Neural progenitor cell (in vitro differentiated cells): ENCODE measurements around the gene FAM240B. TPM values are rescaled to one million over a fixed set of nuclear protein-coding genes. Genes with fewer than 3 reads are reported as not detected.

ENCODE experiments used
- DNase-seq: peaks from one replicate; pipeline ENCODE4 v3.0.0-alpha.2; 2016; ENCODE audit warnings: low spot score
- H2AFZ ChIP-seq: fragments of 200-600 bp; sonication (generic); replicated peaks from 2 replicates; pipeline ENCODE4 v1.6.1; 2016; ENCODE audit warnings: antibody characterized with exemption
- H3F3A ChIP-seq: fragments of 200-600 bp; sonication (generic); 2 replicates; pipeline ENCODE4 v1.6.1; 2016; ENCODE audit warnings: antibody characterized with exemption, low read depth
- H3K27ac ChIP-seq: fragments of 200-600 bp; sonication (generic); 2 replicates; pipeline ENCODE4 v1.5.1; 2016; ENCODE audit warnings: mild to moderate bottlenecking
- H3K27me3 ChIP-seq: fragments of 200-600 bp; sonication (generic); 2 replicates; pipeline ENCODE4 v1.6.1; 2016; ENCODE audit warnings: mild to moderate bottlenecking, moderate library complexity
- H3K36me3 ChIP-seq: fragments of 200-600 bp; sonication (generic); 2 replicates; pipeline ENCODE4 v1.5.1; 2016
- H3K4me1 ChIP-seq: fragments of 200-600 bp; sonication (generic); 2 replicates; pipeline ENCODE4 v1.6.1; 2016; ENCODE audit warnings: mixed run types
- H3K4me2 ChIP-seq: fragments of 200-600 bp; sonication (generic); 2 replicates; pipeline ENCODE4 v1.6.1; 2016
- H3K4me3 ChIP-seq: fragments of 200-600 bp; sonication (generic); 2 replicates; pipeline ENCODE4 v1.5.1; 2016
- H3K79me2 ChIP-seq: fragments of 200-600 bp; sonication (generic); 2 replicates; pipeline ENCODE4 v1.6.1; 2016; ENCODE audit warnings: low read depth
- H3K9ac ChIP-seq: fragments of 200-600 bp; sonication (generic); 2 replicates; pipeline ENCODE4 v1.6.1; 2016
- H3K9me3 ChIP-seq: fragments of 200-600 bp; sonication (generic); 2 replicates; pipeline ENCODE4 v1.5.1; 2016; ENCODE audit warnings: low read depth
- H4K20me1 ChIP-seq: fragments of 200-600 bp; sonication (generic); 2 replicates; pipeline ENCODE4 v1.6.1; 2016; ENCODE audit warnings: low read depth
- H3K27ac Mint-ChIP-seq: 3 replicates; pipeline ENCODE4 v1.8.0; 2021; ENCODE audit warnings: mixed read lengths
- H3K27me3 Mint-ChIP-seq: 2 replicates; pipeline ENCODE4 v1.8.0; 2022; ENCODE audit warnings: low read depth, mild to moderate bottlenecking, inconsistent platforms, moderate library complexity, mixed read lengths; ENCODE audit not compliant: insufficient read depth
- H3K36me3 Mint-ChIP-seq: 3 replicates; pipeline ENCODE4 v1.8.0; 2021; ENCODE audit warnings: mixed read lengths
- H3K4me1 Mint-ChIP-seq: 3 replicates; pipeline ENCODE4 v1.8.0; 2021; ENCODE audit warnings: mixed read lengths
- H3K4me3 Mint-ChIP-seq: 3 replicates; pipeline ENCODE4 v1.8.0; 2021; ENCODE audit warnings: mild to moderate bottlenecking, moderate library complexity, mixed read lengths
- H3K9me3 Mint-ChIP-seq: 3 replicates; pipeline ENCODE4 v1.8.0; 2020; ENCODE audit warnings: mixed read lengths
- EZH2 ChIP-seq: fragments of 200-600 bp; sonication (generic); IDR thresholded peaks from 2 replicates; pipeline ENCODE4 v1.6.1; 2017; ENCODE audit warnings: antibody characterized with exemption, mild to moderate bottlenecking, moderate library complexity
- EZH2phosphoT487 ChIP-seq: fragments of 200-600 bp; sonication (generic); IDR thresholded peaks from 2 replicates; pipeline ENCODE4 v1.6.1; 2017; ENCODE audit warnings: antibody characterized with exemption
- total RNA-seq: library from RNA; depleted of rRNA; stranded (reverse); fragments of >200 nt; gene quantifications from 2 replicates; pipeline ENCODE4 v1.2.3, GENCODE V29; 2015; ENCODE audit warnings: low replicate concordance
- TF ChIP-seq, protein P1 (sequence below): fragments of 200-600 bp; sonication (generic); IDR thresholded peaks from 2 replicates; pipeline ENCODE4 v1.5.1; 2017; ENCODE audit warnings: antibody characterized with exemption, mild to moderate bottlenecking

Gene FAM240B
- total RNA-seq, 1 donor from 2014 or later, result not detected

DNA sequence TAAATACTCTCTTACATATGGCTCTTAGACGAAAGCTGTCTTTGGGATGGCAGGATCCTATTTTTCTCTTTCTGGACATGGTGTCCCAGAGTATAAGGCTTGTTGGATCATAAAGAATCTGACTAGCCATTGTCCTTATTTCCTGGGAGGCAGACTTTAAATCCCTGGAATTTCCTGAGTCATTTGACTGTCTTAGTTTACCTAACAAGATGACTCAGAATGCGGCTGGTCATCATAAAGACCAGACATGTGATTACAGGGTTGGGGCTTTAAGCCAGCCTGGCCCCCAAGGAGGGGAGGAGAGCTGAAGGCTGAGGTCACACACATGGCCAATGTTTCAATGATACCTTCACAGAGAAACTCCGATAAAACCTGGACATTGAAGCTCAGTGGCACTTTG, 37.2 kb downstream of the FAM240B start:
- no peak overlapping the region for H2AFZ ChIP-seq
- no peaks in the 10 kb centered on the region for H3K79me2 ChIP-seq
- peak overlapping the region; percentile 50 for H3K27ac Mint-ChIP-seq
- peaks cover 8% of the 10 kb centered on the region for H3K27me3 Mint-ChIP-seq
- peak; percentile 20 for DNase-seq
- H3K36me3 Mint-ChIP-seq, result no peaks in the 10 kb centered on the region
- peaks cover 20% of the 10 kb centered on the region for H3K4me1 ChIP-seq
- H3K4me2 ChIP-seq, result no peak overlapping the region
- TF ChIP-seq EZH2phosphoT487, result no peak
- no peaks in the 10 kb centered on the region for H3K27me3 ChIP-seq
- H3K4me3 Mint-ChIP-seq, result no peak overlapping the region
- H3K9me3 Mint-ChIP-seq, result no peaks in the 10 kb centered on the region
- peaks cover 55% of the 10 kb centered on the region for H3K4me1 Mint-ChIP-seq
- no peak overlapping the region for H3K9ac ChIP-seq
- no peak overlapping the region for H3K27ac ChIP-seq
- H4K20me1 ChIP-seq, result no peaks in the 10 kb centered on the region
- no peak overlapping the region for H3K4me3 ChIP-seq
- no peaks in the 10 kb centered on the region for H3K9me3 ChIP-seq
- no peaks in the 10 kb centered on the region for H3F3A ChIP-seq
- no peaks in the 10 kb centered on the region for H3K36me3 ChIP-seq

DNA sequence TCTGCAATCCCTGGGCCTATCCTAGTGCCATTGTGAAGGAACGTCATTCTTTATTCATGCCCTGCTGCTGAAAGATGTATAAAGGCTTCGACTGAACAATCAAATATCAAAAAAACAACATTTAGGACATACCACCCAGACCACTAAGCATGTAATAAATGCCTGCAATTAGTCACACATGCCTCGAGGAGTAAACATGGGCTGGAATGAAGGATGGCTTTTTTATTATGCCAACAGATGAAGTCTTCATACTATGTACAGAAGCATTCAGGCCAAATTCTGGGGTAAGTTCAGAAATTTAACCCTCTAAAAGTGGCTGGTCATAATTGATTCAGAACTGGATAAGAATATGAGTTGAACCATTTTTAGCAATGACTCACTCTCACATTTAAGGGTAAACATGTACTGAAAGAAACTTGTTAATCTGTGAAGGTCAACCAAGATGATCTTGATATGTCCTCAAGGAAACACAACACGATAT, 38.1 kb downstream of the FAM240B start:
- H3K4me3 Mint-ChIP-seq, result no peak overlapping the region
- no peak overlapping the region for H3K4me3 ChIP-seq
- no peaks in the 10 kb centered on the region for H3K79me2 ChIP-seq
- H3K9me3 ChIP-seq, result no peaks in the 10 kb centered on the region
- H3K4me1 Mint-ChIP-seq, result peaks cover 55% of the 10 kb centered on the region
- no peaks in the 10 kb centered on the region for H3K36me3 ChIP-seq
- no peaks in the 10 kb centered on the region for H3K27me3 ChIP-seq
- no peaks in the 10 kb centered on the region for H4K20me1 ChIP-seq
- peaks cover 4% of the 10 kb centered on the region for H3F3A ChIP-seq
- TF ChIP-seq, protein P1, sequence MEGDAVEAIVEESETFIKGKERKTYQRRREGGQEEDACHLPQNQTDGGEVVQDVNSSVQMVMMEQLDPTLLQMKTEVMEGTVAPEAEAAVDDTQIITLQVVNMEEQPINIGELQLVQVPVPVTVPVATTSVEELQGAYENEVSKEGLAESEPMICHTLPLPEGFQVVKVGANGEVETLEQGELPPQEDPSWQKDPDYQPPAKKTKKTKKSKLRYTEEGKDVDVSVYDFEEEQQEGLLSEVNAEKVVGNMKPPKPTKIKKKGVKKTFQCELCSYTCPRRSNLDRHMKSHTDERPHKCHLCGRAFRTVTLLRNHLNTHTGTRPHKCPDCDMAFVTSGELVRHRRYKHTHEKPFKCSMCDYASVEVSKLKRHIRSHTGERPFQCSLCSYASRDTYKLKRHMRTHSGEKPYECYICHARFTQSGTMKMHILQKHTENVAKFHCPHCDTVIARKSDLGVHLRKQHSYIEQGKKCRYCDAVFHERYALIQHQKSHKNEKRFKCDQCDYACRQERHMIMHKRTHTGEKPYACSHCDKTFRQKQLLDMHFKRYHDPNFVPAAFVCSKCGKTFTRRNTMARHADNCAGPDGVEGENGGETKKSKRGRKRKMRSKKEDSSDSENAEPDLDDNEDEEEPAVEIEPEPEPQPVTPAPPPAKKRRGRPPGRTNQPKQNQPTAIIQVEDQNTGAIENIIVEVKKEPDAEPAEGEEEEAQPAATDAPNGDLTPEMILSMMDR, result no peak
- TF ChIP-seq EZH2phosphoT487, result no peak
- TF ChIP-seq EZH2, result no peak
- H2AFZ ChIP-seq, result no peak overlapping the region
- H3K27me3 Mint-ChIP-seq, result peaks cover 8% of the 10 kb centered on the region
- peaks cover 19% of the 10 kb centered on the region for H3K4me1 ChIP-seq
- DNase-seq, result no peak
- no peak overlapping the region for H3K4me2 ChIP-seq
- H3K36me3 Mint-ChIP-seq, result no peaks in the 10 kb centered on the region
- no peaks in the 10 kb centered on the region for H3K9me3 Mint-ChIP-seq
- peak overlapping the region; percentile 85 for H3K27ac Mint-ChIP-seq
- H3K27ac ChIP-seq, result no peak overlapping the region
- no peak overlapping the region for H3K9ac ChIP-seq

DNA sequence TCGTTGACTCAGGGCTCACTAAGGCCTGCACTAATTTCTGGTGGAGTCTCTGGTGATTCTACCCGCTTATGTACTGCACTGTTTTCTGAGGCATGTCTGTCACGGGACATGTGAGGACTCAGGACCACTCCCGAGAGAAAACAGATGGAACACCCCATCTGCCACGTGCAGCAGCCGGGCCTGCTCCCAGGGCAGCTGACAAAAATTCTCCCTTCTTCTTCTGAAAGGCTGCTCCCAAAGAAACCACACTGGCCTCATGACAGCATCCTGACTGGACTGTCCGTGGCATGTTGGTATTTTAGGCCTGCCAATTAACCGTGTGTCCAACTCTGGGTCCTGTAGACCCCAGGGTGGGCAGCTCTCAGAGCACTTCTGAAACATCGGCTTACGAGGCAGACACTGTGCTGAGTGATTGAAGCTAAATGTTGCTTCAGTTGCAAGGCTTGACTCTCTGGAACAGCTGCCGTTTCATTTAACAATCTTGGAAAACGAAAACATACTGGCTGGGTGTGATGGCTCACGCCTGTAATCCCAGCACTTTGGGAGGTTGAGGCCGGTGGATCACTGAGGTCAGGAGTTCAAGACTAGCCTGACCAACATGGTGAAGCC, 39.0 kb downstream of the FAM240B start:
- H3K36me3 Mint-ChIP-seq, result no peaks in the 10 kb centered on the region
- H3K79me2 ChIP-seq, result no peaks in the 10 kb centered on the region
- H3K27me3 Mint-ChIP-seq, result peaks cover 8% of the 10 kb centered on the region
- H3K36me3 ChIP-seq, result no peaks in the 10 kb centered on the region
- H3K4me1 Mint-ChIP-seq, result peaks cover 50% of the 10 kb centered on the region
- no peaks in the 10 kb centered on the region for H3K9me3 ChIP-seq
- no peak overlapping the region for H3K27ac Mint-ChIP-seq
- no peak overlapping the region for H3K9ac ChIP-seq
- no peaks in the 10 kb centered on the region for H4K20me1 ChIP-seq
- H3K4me3 ChIP-seq, result no peak overlapping the region
- H3K27me3 ChIP-seq, result no peaks in the 10 kb centered on the region
- DNase-seq, result no peak
- no peak overlapping the region for H3K4me2 ChIP-seq
- peaks cover 22% of the 10 kb centered on the region for H3K4me1 ChIP-seq
- H3F3A ChIP-seq, result peaks cover 5% of the 10 kb centered on the region
- no peak overlapping the region for H2AFZ ChIP-seq
- no peak overlapping the region for H3K4me3 Mint-ChIP-seq
- TF ChIP-seq, protein P1, result no peak
- no peak for TF ChIP-seq EZH2phosphoT487
- no peak for TF ChIP-seq EZH2
- H3K27ac ChIP-seq, result no peak overlapping the region
- H3K9me3 Mint-ChIP-seq, result no peaks in the 10 kb centered on the region

DNA sequence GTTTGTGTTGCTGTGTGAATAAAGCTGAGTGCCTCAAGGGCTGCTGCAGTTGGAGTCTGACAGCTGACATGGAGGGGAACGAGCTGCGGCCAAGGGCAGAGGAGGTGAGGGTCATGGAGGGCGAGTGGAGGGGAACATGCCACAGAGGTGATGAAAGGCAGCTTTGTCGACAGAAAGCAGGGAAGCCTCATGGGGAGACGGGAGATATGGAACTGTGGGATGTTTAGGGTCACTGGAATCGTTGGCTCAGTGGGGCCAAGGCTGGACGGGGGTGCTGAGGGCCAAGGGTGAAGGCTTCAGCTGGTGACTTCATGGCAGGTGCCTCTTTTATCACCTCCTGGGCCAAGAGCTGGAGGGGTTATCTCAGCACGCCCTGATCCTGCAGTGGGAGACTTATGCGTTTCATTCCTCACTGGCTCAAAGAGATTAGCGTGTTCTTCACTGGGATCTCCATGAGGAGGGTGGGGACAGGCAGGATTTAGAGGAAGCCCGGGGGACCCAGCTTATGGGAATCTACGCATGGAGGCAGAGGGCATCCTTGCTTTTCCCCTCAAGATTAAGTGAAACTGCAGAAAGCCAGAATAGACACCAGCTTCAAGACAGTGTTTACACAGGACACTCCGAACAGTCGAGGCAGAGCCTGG, 42.2 kb downstream of the FAM240B start:
- Histone ChIP-seq H3K79me2 (no peaks in the 10 kb centered on the region), H3K9me3 (no peaks in the 10 kb centered on the region), H3K27me3 (no peaks in the 10 kb centered on the region), H3K4me2 (no peak overlapping the region), H3K9ac (no peak overlapping the region), H3K4me3 (no peak overlapping the region), H3K36me3 (no peaks in the 10 kb centered on the region), H2AFZ (no peak overlapping the region), H3F3A (peaks cover 5% of the 10 kb centered on the region), H3K27ac (no peak overlapping the region), H3K4me1 (peaks cover 20% of the 10 kb centered on the region), H4K20me1 (no peaks in the 10 kb centered on the region)
- peak; percentile 24 for DNase-seq
- peaks cover 46% of the 10 kb centered on the region for H3K4me1 Mint-ChIP-seq
- TF ChIP-seq EZH2, result no peak
- TF ChIP-seq EZH2phosphoT487, result no peak
- TF ChIP-seq, protein P1, result no peak
- H3K27ac Mint-ChIP-seq, result peak overlapping the region; percentile 65
- no peaks in the 10 kb centered on the region for H3K9me3 Mint-ChIP-seq
- peaks cover 6% of the 10 kb centered on the region for H3K27me3 Mint-ChIP-seq
- peaks cover 1% of the 10 kb centered on the region for H3K36me3 Mint-ChIP-seq
- H3K4me3 Mint-ChIP-seq, result no peak overlapping the region
